AG04450 (cell line): Measurements from ENCODE around the gene CBFB. TPM values are rescaled to one million over a fixed set of nuclear protein-coding genes. Genes with fewer than 3 reads are reported as not detected.
A peak's percentile ranks its signal among the peaks of the same experiment; 100 is the strongest.

ENCODE experiments used
- CTCF ChIA-PET: fragments of 300-600, 350-600 bp; formaldehyde crosslinking; extraction: SDS; loops from one replicate; lab custom pipeline; 2022; ENCODE audit warnings: antibody characterized with exemption, inconsistent platforms; lab: Charles Lee
- POLR2A ChIA-PET: fragments of 350-600 bp; formaldehyde crosslinking; extraction: SDS; loops from one replicate; lab custom pipeline; 2021; ENCODE audit warnings: antibody characterized with exemption, inconsistent platforms; lab: Yijun Ruan, JAX
- DNase-seq: peaks from one replicate; pipeline ENCODE4 v3.0.0-alpha.2; 2011; ENCODE audit warnings: low read depth, low spot score
- H3K27ac ChIP-seq: one replicate; pipeline ENCODE4 v1.5.1; 2012; ENCODE audit warnings: low read depth, low read length, control low read depth
- H3K27me3 ChIP-seq: one replicate; pipeline ENCODE4 v1.6.0; 2012; ENCODE audit warnings: low read length; ENCODE audit not compliant: control insufficient read depth, insufficient read depth
- H3K4me3 ChIP-seq: 2 replicates; pipeline ENCODE4 v1.5.1; 2011; ENCODE audit warnings: mild to moderate bottlenecking, low read depth, low read length, control low read depth
- H3K9me3 ChIP-seq: 2 replicates; pipeline ENCODE4 v1.5.1; 2012; ENCODE audit warnings: low read length; ENCODE audit not compliant: control insufficient read depth, insufficient read depth
- CTCF ChIP-seq: IDR thresholded peaks from 2 replicates; pipeline ENCODE4 v1.5.1; 2011; ENCODE audit warnings: low read depth, low read length, control low read depth, inconsistent platforms
- polyA plus RNA-seq: library from polyadenylated mRNA; depleted of rRNA; stranded (reverse); fragments of >200 nt; gene quantifications from 2 replicates; pipeline ENCODE4 v1.2.3, GENCODE V29; 2011

CBFB gene
- polyA plus RNA-seq, 1 experiment: 46.1 TPM

DNA sequence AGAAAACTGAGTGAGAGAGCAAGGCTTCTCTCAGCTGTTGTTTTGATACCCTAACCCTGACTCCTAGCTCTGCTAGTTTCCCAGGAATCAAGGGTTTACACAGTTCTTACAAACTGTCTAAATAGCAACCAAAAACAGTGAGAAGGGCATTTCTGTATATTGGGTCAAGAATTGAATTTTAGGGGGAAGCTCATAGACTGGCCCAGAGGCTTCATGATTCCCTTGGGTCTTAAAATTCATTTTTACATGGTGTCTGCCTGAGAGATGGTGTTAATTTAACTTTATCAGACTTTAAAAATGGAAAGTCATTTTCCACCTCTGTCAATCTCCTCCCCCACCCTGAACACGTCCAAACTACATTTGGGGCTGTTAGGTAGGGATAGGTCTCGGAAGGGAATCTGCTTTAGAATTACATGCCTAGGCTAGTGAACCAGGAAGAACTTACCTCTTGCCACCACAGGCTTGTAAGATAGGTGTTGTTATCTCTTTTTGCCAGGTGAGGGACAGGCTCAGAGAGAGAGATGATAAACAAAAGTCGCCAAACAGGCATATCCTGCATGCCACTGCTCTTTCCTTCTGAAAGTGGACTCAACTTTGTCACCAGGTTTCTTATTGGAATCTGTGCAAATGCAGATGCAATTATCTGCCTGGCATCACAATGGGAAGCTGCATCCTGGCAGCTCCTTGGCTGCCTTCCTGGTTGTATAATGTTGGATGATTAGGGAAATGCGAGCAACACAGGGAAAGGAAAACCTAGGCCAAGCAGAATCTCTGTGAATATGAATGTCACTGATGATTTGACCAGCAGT is 83.8 kb downstream of the CBFB start:
- TF ChIP-seq CTCF: no peak
- Histone ChIP-seq H3K27ac (no peak overlapping the region), H3K9me3 (no peaks in the 10 kb centered on the region; the same call in 1 of the 2 replicates), H3K4me3 (no peak overlapping the region), H3K27me3 (no peaks in the 10 kb centered on the region)
- no peak for DNase-seq
- CTCF ChIA-PET: interaction anchor here (0.5 to 3.2 kb wide), 4 partner anchors 10 to 245 kb away, joined by 3 to 12 read pairs (median 4); no protein-coding TSS in a partner anchor
- POLR2A ChIA-PET: no interaction called here

GRCh38 chr16:67114793-67115192 is 85.8 kb downstream of the CBFB start:
- ChIA-PET POLR2A (no interaction called here), CTCF (interaction anchor here (0.7 to 2.5 kb wide), 3 partner anchors 14 to 162 kb away, joined by 3 to 10 read pairs (median 6); no protein-coding TSS in a partner anchor)
- TF ChIP-seq CTCF: no peak
- Histone ChIP-seq H3K9me3 (no peaks in the 10 kb centered on the region; the same call in 1 of the 2 replicates), H3K27me3 (no peaks in the 10 kb centered on the region), H3K27ac (no peak overlapping the region), H3K4me3 (no peak overlapping the region)
- DNase-seq: no peak

- H3K27ac ChIP-seq: peak overlapping the region; percentile 68
- peak; percentile 61 for DNase-seq
- no peaks in the 10 kb centered on the region for H3K27me3 ChIP-seq
- H3K4me3 ChIP-seq: no peak overlapping the region
- CTCF ChIA-PET: interaction anchor here (0.5 to 2.5 kb wide), 5 partner anchors 11 to 285 kb away, joined by 3 to 10 read pairs (median 3); partner anchors contain the start of genes CES3 and NAE1
- TF ChIP-seq CTCF: no peak
- no peaks in the 10 kb centered on the region; the same call in 1 of the 2 replicates for H3K9me3 ChIP-seq
- POLR2A ChIA-PET: no interaction called here
Measured at GRCh38 chr16:67115639-67116038, 86.7 kb downstream of the CBFB start.

- Histone ChIP-seq H3K4me3 (no peak overlapping the region), H3K27me3 (no peaks in the 10 kb centered on the region), H3K27ac (no peak overlapping the region), H3K9me3 (no peaks in the 10 kb centered on the region; the same call in 1 of the 2 replicates)
- no peak for TF ChIP-seq CTCF
- CTCF ChIA-PET: interaction anchor here (0.7 to 2.5 kb wide), 6 partner anchors 16 to 286 kb away, joined by 3 to 10 read pairs (median 3); partner anchors contain the start of genes CES3 and NAE1
- POLR2A ChIA-PET: interaction anchor here (0.6 kb wide), 2 partner anchors 10 to 44 kb away, joined by 3 read pairs; no protein-coding TSS in a partner anchor
- DNase-seq: no peak
Measured at GRCh38 chr16:67116388-67117311, 87.7 kb downstream of the CBFB start.
